WTC11 (cell line): Measurements from ENCODE around the gene FAM76B.

ENCODE experiments used
- ATF6 ChIP-seq: sonication (generic); formaldehyde crosslinking; IDR thresholded peaks from 2 replicates; pipeline ENCODE4 v1.8.1; 2023; ENCODE audit warnings: mild to moderate bottlenecking, missing genetic modification reagents
- CBFB ChIP-seq: sonication (generic); formaldehyde crosslinking; IDR thresholded peaks from 2 replicates; pipeline ENCODE4 v1.8.1; 2022; ENCODE audit warnings: mild to moderate bottlenecking, low read depth, missing genetic modification reagents
- CREB1 ChIP-seq: sonication (generic); formaldehyde crosslinking; IDR thresholded peaks from 2 replicates; pipeline ENCODE4 v1.8.0; 2023; ENCODE audit warnings: mild to moderate bottlenecking, missing genetic modification reagents
- CTCF ChIP-seq: fragments of 200-600 bp; IDR thresholded peaks from 2 replicates; pipeline ENCODE4 v1.8.0; 2022; ENCODE audit warnings: antibody characterized with exemption
- ETV6 ChIP-seq: sonication (generic); formaldehyde crosslinking; IDR thresholded peaks from 2 replicates; pipeline ENCODE4 v1.8.1; 2022; ENCODE audit warnings: mild to moderate bottlenecking, missing genetic modification reagents
- FOXP4 ChIP-seq: sonication (generic); formaldehyde crosslinking; IDR thresholded peaks from 2 replicates; pipeline ENCODE4 v1.8.0; 2022; ENCODE audit warnings: mild to moderate bottlenecking, missing genetic modification reagents
- IRF2 ChIP-seq: sonication (generic); formaldehyde crosslinking; IDR thresholded peaks from 2 replicates; pipeline ENCODE4 v1.8.0; 2022; ENCODE audit warnings: low read depth, missing genetic modification reagents, borderline replicate concordance
- MYBL2 ChIP-seq: sonication (generic); formaldehyde crosslinking; IDR thresholded peaks from 2 replicates; pipeline ENCODE4 v1.8.1; 2023; ENCODE audit warnings: mild to moderate bottlenecking, moderate library complexity, missing genetic modification reagents
- SMAD3 ChIP-seq: sonication (generic); formaldehyde crosslinking; IDR thresholded peaks from 2 replicates; pipeline ENCODE4 v1.8.0; 2022; ENCODE audit warnings: missing genetic modification reagents, mild to moderate bottlenecking, borderline replicate concordance
- TF ChIP-seq, protein P1 (sequence below): sonication (generic); formaldehyde crosslinking; IDR thresholded peaks from 2 replicates; pipeline ENCODE4 v1.8.1; 2023; ENCODE audit warnings: mild to moderate bottlenecking, missing genetic modification reagents, moderate library complexity
- TF ChIP-seq, protein P2 (sequence below): sonication (generic); formaldehyde crosslinking; IDR thresholded peaks from 2 replicates; pipeline ENCODE4 v1.8.0; 2022; ENCODE audit warnings: mild to moderate bottlenecking, missing genetic modification reagents
- TF ChIP-seq, protein P3 (sequence below): sonication (generic); formaldehyde crosslinking; IDR thresholded peaks from 2 replicates; pipeline ENCODE4 v1.8.0; 2023; ENCODE audit warnings: missing genetic modification reagents, mild to moderate bottlenecking, borderline replicate concordance

GRCh38 chr11:95795627-95796295 lies 6.2 kb upstream of the FAM76B start:
- no peak for TF ChIP-seq CTCF
- no peak for TF ChIP-seq SMAD3 (CRISPR knock-in tag)
- no peak for TF ChIP-seq CBFB (CRISPR knock-in tag)
- TF ChIP-seq MYBL2 (CRISPR knock-in tag): no peak
- no peak for TF ChIP-seq FOXP4 (CRISPR knock-in tag)
- TF ChIP-seq IRF2 (CRISPR knock-in tag): no peak
- TF ChIP-seq, protein P1, sequence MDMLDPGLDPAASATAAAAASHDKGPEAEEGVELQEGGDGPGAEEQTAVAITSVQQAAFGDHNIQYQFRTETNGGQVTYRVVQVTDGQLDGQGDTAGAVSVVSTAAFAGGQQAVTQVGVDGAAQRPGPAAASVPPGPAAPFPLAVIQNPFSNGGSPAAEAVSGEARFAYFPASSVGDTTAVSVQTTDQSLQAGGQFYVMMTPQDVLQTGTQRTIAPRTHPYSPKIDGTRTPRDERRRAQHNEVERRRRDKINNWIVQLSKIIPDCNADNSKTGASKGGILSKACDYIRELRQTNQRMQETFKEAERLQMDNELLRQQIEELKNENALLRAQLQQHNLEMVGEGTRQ (CRISPR knock-in tag): no peak
- TF ChIP-seq, protein P2, sequence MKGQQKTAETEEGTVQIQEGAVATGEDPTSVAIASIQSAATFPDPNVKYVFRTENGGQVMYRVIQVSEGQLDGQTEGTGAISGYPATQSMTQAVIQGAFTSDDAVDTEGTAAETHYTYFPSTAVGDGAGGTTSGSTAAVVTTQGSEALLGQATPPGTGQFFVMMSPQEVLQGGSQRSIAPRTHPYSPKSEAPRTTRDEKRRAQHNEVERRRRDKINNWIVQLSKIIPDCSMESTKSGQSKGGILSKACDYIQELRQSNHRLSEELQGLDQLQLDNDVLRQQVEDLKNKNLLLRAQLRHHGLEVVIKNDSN (CRISPR knock-in tag): no peak
- TF ChIP-seq ETV6: no peak
- no peak for TF ChIP-seq ATF6
- TF ChIP-seq CREB1 (CRISPR knock-in tag): no peak
- TF ChIP-seq, protein P3, sequence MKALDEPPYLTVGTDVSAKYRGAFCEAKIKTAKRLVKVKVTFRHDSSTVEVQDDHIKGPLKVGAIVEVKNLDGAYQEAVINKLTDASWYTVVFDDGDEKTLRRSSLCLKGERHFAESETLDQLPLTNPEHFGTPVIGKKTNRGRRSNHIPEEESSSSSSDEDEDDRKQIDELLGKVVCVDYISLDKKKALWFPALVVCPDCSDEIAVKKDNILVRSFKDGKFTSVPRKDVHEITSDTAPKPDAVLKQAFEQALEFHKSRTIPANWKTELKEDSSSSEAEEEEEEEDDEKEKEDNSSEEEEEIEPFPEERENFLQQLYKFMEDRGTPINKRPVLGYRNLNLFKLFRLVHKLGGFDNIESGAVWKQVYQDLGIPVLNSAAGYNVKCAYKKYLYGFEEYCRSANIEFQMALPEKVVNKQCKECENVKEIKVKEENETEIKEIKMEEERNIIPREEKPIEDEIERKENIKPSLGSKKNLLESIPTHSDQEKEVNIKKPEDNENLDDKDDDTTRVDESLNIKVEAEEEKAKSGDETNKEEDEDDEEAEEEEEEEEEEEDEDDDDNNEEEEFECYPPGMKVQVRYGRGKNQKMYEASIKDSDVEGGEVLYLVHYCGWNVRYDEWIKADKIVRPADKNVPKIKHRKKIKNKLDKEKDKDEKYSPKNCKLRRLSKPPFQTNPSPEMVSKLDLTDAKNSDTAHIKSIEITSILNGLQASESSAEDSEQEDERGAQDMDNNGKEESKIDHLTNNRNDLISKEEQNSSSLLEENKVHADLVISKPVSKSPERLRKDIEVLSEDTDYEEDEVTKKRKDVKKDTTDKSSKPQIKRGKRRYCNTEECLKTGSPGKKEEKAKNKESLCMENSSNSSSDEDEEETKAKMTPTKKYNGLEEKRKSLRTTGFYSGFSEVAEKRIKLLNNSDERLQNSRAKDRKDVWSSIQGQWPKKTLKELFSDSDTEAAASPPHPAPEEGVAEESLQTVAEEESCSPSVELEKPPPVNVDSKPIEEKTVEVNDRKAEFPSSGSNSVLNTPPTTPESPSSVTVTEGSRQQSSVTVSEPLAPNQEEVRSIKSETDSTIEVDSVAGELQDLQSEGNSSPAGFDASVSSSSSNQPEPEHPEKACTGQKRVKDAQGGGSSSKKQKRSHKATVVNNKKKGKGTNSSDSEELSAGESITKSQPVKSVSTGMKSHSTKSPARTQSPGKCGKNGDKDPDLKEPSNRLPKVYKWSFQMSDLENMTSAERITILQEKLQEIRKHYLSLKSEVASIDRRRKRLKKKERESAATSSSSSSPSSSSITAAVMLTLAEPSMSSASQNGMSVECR (CRISPR knock-in tag): no peak
